ENCODE data around the gene MAST4. TPM values are rescaled to one million over a fixed set of nuclear protein-coding genes. Genes with fewer than 3 reads are reported as not detected.

Gene MAST4
- total RNA-seq, 4 donors from 2014 or later, result 19.5 to 44.1 (median 24.1) TPM

DNA sequence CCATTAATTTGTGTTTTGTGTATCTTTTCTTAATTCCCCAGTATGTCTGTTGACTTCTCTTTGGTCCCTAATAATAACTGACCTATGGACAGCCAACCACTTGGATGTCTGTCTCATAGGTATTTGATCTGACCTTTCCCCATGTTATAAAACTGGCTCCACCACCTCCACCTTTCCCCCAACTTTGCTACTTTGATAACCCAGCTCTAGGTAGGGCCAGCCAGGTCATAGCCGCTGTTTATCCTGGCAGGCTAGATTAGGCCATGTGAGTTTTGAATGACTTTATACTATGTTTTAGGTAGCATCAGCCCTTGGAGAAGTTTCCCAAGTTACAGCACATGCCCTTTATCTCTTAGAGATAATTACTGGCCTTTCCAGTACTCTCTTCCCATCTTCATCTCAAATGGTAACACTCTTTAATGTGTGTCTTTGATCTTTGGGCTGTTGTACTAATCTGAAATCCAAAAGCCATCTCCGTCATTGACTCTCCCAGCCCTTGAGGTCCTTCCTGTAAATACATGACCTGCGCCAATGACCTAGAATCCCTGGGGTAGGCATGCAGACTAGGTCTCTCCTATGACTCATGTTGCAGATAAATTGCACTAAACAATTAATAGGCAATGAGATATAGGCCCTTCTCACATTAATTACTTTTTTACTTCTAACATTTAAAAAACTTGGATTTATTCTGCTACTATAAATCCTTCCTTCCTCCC is 447.8 kb downstream of the MAST4 start:
- no peaks in the 10 kb centered on the region for H3K36me3 ChIP-seq
- 97% methylated on average over 3 of the region's 3 CpGs for WGBS, 2 donors
- no peaks in the 10 kb centered on the region for H3K9me3 ChIP-seq
- H3K27ac ChIP-seq, result no peak overlapping the region
- TF ChIP-seq EP300 (IDR thresholded peaks at IDR 0.05) (no peak), POLR2A (IDR thresholded peaks at IDR 0.05) (no peak)
- TF ChIP-seq, protein P1, sequence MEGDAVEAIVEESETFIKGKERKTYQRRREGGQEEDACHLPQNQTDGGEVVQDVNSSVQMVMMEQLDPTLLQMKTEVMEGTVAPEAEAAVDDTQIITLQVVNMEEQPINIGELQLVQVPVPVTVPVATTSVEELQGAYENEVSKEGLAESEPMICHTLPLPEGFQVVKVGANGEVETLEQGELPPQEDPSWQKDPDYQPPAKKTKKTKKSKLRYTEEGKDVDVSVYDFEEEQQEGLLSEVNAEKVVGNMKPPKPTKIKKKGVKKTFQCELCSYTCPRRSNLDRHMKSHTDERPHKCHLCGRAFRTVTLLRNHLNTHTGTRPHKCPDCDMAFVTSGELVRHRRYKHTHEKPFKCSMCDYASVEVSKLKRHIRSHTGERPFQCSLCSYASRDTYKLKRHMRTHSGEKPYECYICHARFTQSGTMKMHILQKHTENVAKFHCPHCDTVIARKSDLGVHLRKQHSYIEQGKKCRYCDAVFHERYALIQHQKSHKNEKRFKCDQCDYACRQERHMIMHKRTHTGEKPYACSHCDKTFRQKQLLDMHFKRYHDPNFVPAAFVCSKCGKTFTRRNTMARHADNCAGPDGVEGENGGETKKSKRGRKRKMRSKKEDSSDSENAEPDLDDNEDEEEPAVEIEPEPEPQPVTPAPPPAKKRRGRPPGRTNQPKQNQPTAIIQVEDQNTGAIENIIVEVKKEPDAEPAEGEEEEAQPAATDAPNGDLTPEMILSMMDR (IDR thresholded peaks at IDR 0.05), result no peak
- H3K27me3 ChIP-seq, result no peaks in the 10 kb centered on the region
- H3K4me1 ChIP-seq, result peaks cover 0 to 9% (median 2%) of the 10 kb centered on the region in 4 donors
- no peak overlapping the region for H3K4me3 ChIP-seq
- DNase-seq (ENCODE audit: low spot score in 2 of 2), result no peak

DNA sequence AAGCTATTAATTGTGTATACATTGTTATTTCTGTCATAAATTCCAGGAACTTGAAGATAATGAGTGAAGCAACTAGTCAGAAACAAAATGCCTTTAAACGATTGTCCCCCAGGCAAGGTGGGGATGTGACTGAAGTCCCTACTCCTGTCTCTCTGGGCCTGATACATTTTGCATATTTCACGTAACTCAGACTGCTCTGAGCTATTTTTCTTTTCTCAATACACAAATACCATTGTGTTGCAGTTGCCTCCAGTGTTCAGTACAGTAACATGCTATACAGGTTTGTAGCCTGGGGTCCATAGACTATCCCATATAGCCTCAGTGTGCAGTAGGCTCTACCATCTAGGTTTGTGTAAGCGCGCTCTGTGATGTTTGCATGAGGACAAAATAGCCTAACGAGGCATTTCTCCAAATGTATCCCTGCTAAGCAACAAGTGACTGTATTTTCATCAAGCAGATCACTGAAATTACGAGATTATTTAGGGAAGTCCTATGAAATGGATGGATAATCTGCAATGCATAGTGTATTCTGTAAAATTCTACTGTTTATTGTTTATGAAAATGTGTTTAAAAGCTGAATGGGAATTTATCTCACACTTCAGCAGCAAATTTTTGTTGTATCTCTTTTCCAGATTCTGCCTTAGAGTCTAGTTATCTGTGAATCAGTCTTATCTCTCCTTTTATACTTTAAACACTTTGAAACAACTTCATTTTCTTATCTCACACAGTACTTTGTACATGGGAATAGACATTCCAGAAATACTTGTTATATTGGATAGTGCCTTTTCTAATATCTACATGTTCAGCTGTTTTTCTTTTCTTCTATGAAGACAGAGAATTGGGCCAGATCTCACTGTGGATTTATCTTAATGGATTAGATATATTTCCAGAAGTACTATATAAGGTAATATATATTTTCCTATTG is 449.9 kb downstream of the MAST4 start:
- Histone ChIP-seq H3K4me1 (peaks cover 0 to 9% (median 2%) of the 10 kb centered on the region in 4 donors), H3K4me3 (no peak overlapping the region), H3K36me3 (no peaks in the 10 kb centered on the region), H3K27me3 (no peaks in the 10 kb centered on the region), H3K9me3 (no peaks in the 10 kb centered on the region), H3K27ac (no peak overlapping the region)
- TF ChIP-seq EP300 (IDR thresholded peaks at IDR 0.05) (no peak), POLR2A (IDR thresholded peaks at IDR 0.05) (no peak)
- TF ChIP-seq, protein P1 (IDR thresholded peaks at IDR 0.05), result no peak
- no peak for DNase-seq (ENCODE audit: low spot score in 2 of 2)
- 84 to 89% methylated on average over 6 of the region's 6 CpGs for WGBS, 2 donors

DNA sequence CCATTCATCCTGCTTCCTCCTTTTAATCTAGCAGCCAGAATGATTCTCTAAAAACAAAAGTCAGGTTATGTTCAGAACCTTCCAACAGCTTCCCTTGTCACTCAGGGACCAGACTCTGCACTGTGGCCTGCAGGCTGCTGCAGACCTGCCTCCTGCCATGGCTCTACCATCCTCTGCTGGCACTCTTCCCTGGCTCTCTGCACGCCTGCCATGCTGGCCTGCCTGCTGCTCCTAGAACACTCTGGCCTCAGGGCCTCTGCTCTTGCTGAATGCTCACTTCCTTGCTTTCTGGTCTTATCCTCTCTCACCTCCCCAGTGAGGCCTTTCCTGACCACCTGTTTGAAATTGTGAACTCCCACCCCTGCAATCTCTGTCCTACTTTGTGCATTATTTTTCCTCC is 451.0 kb downstream of the MAST4 start:
- 71 to 76% methylated on average over 1 of the region's 1 CpG for WGBS, 2 donors
- Histone ChIP-seq H3K4me3 (no peak overlapping the region), H3K9me3 (no peaks in the 10 kb centered on the region), H3K4me1 (peaks cover 0 to 9% (median 2%) of the 10 kb centered on the region in 4 donors), H3K27ac (no peak overlapping the region), H3K27me3 (no peaks in the 10 kb centered on the region), H3K36me3 (no peaks in the 10 kb centered on the region)
- TF ChIP-seq, protein P1 (IDR thresholded peaks at IDR 0.05), result no peak
- TF ChIP-seq POLR2A (IDR thresholded peaks at IDR 0.05) (no peak), EP300 (IDR thresholded peaks at IDR 0.05) (no peak)
- DNase-seq (ENCODE audit: low spot score in 2 of 2), result no peak

DNA sequence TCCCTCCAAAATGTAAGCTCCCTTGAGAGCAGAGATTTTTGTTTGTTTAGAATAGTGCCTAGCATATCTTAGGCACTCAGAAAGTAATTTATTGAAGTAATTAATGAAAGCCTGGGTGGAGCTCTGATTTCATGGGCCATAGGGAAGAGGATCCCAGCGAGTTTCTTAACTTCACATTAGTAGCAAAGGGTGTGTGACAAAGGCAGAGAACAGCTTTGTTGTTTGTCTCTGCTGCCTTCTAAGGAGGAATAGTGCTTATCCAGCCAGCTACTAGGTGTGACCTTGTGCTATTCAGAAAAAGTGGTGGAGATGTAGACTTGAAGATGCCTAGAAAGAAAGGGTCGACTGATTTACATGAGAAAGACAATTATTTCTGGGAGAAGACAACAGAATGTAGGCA is 451.4 kb downstream of the MAST4 start:
- no peak overlapping the region for H3K27ac ChIP-seq
- H3K27me3 ChIP-seq, result no peaks in the 10 kb centered on the region
- H3K4me3 ChIP-seq, result no peak overlapping the region
- H3K9me3 ChIP-seq, result no peaks in the 10 kb centered on the region
- 62 to 89% methylated on average over 2 of the region's 2 CpGs for WGBS, 2 donors
- DNase-seq (ENCODE audit: low spot score in 2 of 2), result no peak
- no peaks in the 10 kb centered on the region for H3K36me3 ChIP-seq
- no peak for TF ChIP-seq EP300 (IDR thresholded peaks at IDR 0.05)
- TF ChIP-seq POLR2A (IDR thresholded peaks at IDR 0.05), result no peak
- TF ChIP-seq, protein P1 (IDR thresholded peaks at IDR 0.05), result no peak
- peaks cover 0 to 9% (median under 1%) of the 10 kb centered on the region in 4 donors for H3K4me1 ChIP-seq

- 91 to 98% methylated on average over 4 of the region's 4 CpGs for WGBS, 2 donors
- no peak for DNase-seq (ENCODE audit: low spot score in 2 of 2)
- peaks cover 0 to 9% (median 0%) of the 10 kb centered on the region in 4 donors for H3K4me1 ChIP-seq
- no peak for TF ChIP-seq EP300 (IDR thresholded peaks at IDR 0.05)
- TF ChIP-seq, protein P1 (IDR thresholded peaks at IDR 0.05), result no peak
- no peak for TF ChIP-seq POLR2A (IDR thresholded peaks at IDR 0.05)
- H3K36me3 ChIP-seq, result no peaks in the 10 kb centered on the region
- no peaks in the 10 kb centered on the region for H3K9me3 ChIP-seq
- H3K4me3 ChIP-seq, result no peak overlapping the region
- H3K27me3 ChIP-seq, result no peaks in the 10 kb centered on the region
- H3K27ac ChIP-seq, result no peak overlapping the region
Observed at GRCh38 chr5:67050125-67050524, 453.9 kb downstream of the MAST4 start.

Data from tibial nerve (tissue), 4 donors.